Transverse colon (tissue), 4 donors: ENCODE data around the gene NATD1. TPM values are rescaled to one million over a fixed set of nuclear protein-coding genes. Genes with fewer than 3 reads are reported as not detected.

Source experiments
- DNase-seq: peaks from one replicate; pipeline ENCODE4 v3.0.0-alpha.2; 2019
- H3K27ac ChIP-seq, 4 donors: fragments of 200-600 bp; sonication (generic); 2 replicates each; pipeline ENCODE4 v1.5.1; 2016 to 2018; ENCODE audit warnings: inconsistent platforms in 4 of 4
- H3K27me3 ChIP-seq: fragments of 200-600 bp; sonication (generic); 2 replicates; pipeline ENCODE4 v1.5.1; 2017; ENCODE audit warnings: inconsistent platforms
- H3K36me3 ChIP-seq, 4 donors: fragments of 200-600 bp; sonication (generic); 2 replicates each; pipeline ENCODE4 v1.5.1; 2017 to 2019; ENCODE audit warnings: inconsistent platforms in 4 of 4
- H3K4me1 ChIP-seq, 4 donors: fragments of 200-600 bp; sonication (generic); 2 replicates each; pipeline ENCODE4 v1.5.1; 2017 to 2020; ENCODE audit warnings: inconsistent platforms in 4 of 4
- H3K4me3 ChIP-seq, 4 donors: fragments of 200-600 bp; sonication (generic); 1 replicate in 1 of 4; 2 replicates in 3 of 4; pipeline versions ENCODE4 v1.5.1 to v1.6.1; 2017 to 2019; ENCODE audit warnings: inconsistent platforms in 4 of 4
- H3K9me3 ChIP-seq, 2 donors: fragments of 200-600 bp; sonication (generic); 2 replicates each; pipeline ENCODE4 v1.5.1; 2017 to 2019; ENCODE audit warnings: inconsistent platforms in 2 of 2
- CTCF ChIP-seq, 5 experiments: fragments of 200-600 bp in 3 of 5; fragments of 450-650 bp in 2 of 5; sonication (generic) in 3 of 5; IDR thresholded peaks; 1 replicate in 2 of 5; 2 replicates in 3 of 5; pipeline ENCODE4 v1.5.1; 2016 to 2017; ENCODE audit warnings: antibody characterized with exemption in 5 of 5, inconsistent platforms in 3 of 5, mild to moderate bottlenecking in 2 of 5, moderate library complexity in 1 of 5
- EP300 ChIP-seq: sonication (generic); formaldehyde crosslinking; IDR thresholded peaks from one replicate; pipeline ENCODE4 v1.6.1; 2017; ENCODE audit warnings: antibody characterized with exemption, low read depth
- POLR2A ChIP-seq: fragments of 450-650 bp; IDR thresholded peaks from one replicate; pipeline ENCODE4 v1.6.1; 2016; ENCODE audit warnings: antibody characterized with exemption, mild to moderate bottlenecking, moderate library complexity
- POLR2AphosphoS5 ChIP-seq, 3 donors: sonication (generic); formaldehyde crosslinking; IDR thresholded peaks; one replicate each; pipeline ENCODE4 v1.6.1; 2016; ENCODE audit warnings: antibody characterized with exemption in 3 of 3
- WGBS, 2 donors: methylation state at CpG; one replicate each; pipeline ENCODE4 v1.1.5; 2018; ENCODE audit warnings: low coverage in 1 of 2; 5-methylcytosine and 5-hydroxymethylcytosine counted together
- in situ Hi-C, 4 donors: fragments of 200-750 bp; cut with MboI; loops; one replicate each; pipeline versions ENCODE4 v1.15.0 to v1.15.1; 2017; ENCODE audit warnings: low sequenced_read_pairs in 3 of 4, low pct_ligation_motif_present in 1 of 4, low pct_unique_long_range_greater_than_20kb in 1 of 4
- intact Hi-C: fragments of 100-400 bp; cut with DNase I; formaldehyde crosslinking; loops from one replicate; pipeline ENCODE4 v1.15.1; 2023; ENCODE audit warnings: low total_unique reads
- total RNA-seq, 4 donors: library from RNA; depleted of rRNA; stranded (reverse); fragments of >200 nt; gene quantifications; one replicate each; pipeline ENCODE4 v1.1.0, GENCODE V29; 2016

Gene NATD1
- total RNA-seq, 4 donors from 2014 or later, result 1.4 to 7.9 (median 5.0) TPM

- peak overlapping the region in 1 of 4 donors; percentile 0 for H3K27ac ChIP-seq
Observed at GRCh38 chr17:21294321-21295035, 41.3 kb upstream of the NATD1 start.

DNA sequence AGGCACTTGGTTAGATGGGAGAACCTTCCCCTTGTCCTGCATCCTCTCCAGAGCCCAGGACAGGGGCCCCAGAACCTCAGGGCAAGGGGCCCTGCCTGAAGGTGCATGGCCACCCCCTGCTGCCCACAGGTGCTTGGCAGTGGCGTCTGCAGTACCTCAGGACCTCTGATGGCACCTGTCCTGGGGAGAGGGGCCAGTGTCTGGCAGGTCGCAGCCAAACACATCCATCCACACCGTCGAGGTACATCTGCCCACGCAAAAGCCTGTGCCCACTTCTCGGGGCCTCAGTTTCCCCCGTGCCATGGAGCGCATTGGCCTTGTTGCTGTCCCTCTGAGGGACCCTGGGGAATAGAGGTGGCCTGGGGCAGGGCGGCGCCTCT lies 40.6 kb upstream of the NATD1 start:
- 64% methylated on average over 10 of the region's 10 CpGs; no CpG with 5 or more reads in 1 of the 2 donors for WGBS, 2 donors
- Histone ChIP-seq H3K4me3 (no peak overlapping the region), H3K27ac (no peak overlapping the region), H3K27me3 (no peaks in the 10 kb centered on the region), H3K36me3 (peaks cover 0 to 1% (median 0%) of the 10 kb centered on the region in 4 donors), H3K9me3 (no peaks in the 10 kb centered on the region), H3K4me1 (peaks cover 12 to 29% (median 15%) of the 10 kb centered on the region in 4 donors)
- TF ChIP-seq POLR2A, result no peak
- TF ChIP-seq CTCF (IDR thresholded peaks at IDR 0.05), result no peak
- no peak for TF ChIP-seq EP300
- no peak for TF ChIP-seq POLR2AphosphoS5 (IDR thresholded peaks at IDR 0.05)
- in situ Hi-C loops (no loop called here), intact Hi-C loops (no loop called here)
- no peak for DNase-seq

More at GRCh38 chr17:21294321-21295035, 41.3 kb upstream of the NATD1 start:
- intact Hi-C loops, result no loop called here
- no peak overlapping the region for H3K4me3 ChIP-seq
- 50 to 70% methylated on average over 5 to 12 of the region's 12 CpGs for WGBS, 2 donors
- H3K4me1 ChIP-seq, result peaks cover 7 to 22% (median 9%) of the 10 kb centered on the region in 4 donors
- H3K9me3 ChIP-seq, result no peaks in the 10 kb centered on the region
- no peak for TF ChIP-seq CTCF (IDR thresholded peaks at IDR 0.05)
- in situ Hi-C loops, result no loop called here
- H3K36me3 ChIP-seq, result peaks cover 0 to 6% (median 0%) of the 10 kb centered on the region in 4 donors
- no peak for DNase-seq
- H3K27me3 ChIP-seq, result no peaks in the 10 kb centered on the region

DNA sequence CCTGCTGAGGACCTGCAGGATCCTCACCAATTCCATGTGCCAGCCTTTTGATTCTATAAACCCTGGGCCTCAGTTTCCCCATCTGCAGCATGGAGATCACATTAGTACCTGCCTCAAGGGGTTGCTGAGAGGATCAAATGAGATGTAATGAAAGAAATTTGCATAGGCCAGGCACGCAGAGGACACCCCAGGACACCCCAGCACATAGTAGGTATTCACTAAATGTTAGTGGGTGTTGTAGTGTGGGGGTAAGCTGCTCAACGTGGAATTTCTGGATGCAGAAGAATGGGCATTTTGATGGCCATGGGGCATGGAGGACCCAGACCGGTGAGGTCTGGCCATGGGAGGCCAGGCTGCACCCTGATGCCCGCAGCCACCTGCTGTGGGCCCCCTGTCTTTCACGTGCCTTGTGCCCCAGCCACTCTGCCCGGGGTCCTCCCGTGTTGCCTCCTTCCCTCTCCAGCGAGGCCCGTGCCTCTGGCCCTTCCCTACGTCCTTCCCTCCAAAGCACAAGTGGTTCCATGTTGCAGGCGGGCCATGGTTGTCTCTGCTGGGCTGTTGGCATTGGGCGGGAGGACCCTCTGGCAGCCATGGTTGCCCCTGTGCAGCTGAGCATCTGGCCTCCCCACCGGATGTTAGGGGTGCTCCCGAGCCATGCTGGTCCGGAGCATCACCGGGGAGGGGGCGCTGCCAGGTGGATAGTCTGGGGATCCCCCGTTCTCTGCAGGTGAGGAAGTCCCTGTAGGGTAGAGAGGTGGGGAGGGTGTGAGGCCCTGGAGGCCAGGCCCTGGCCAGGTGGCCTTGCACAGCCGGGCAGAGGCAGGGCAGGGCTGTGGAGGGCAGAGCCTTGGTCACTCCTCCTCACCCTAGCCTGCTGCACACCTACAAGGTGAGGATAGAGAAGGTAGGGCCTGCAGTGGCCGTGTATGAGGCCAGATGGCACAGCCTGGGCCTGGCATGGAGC lies 39.9 kb upstream of the NATD1 start:
- Histone ChIP-seq H3K9me3 (no peaks in the 10 kb centered on the region), H3K27ac (no peak overlapping the region), H3K36me3 (no peaks in the 10 kb centered on the region), H3K27me3 (no peaks in the 10 kb centered on the region), H3K4me3 (no peak overlapping the region), H3K4me1 (peaks cover 19 to 35% (median 22%) of the 10 kb centered on the region in 4 donors)
- no peak for TF ChIP-seq POLR2A
- intact Hi-C loops (no loop called here), in situ Hi-C loops (no loop called here)
- WGBS, 2 donors, result 78 to 83% methylated on average over 5 to 20 of the region's 20 CpGs
- no peak for DNase-seq

DNA sequence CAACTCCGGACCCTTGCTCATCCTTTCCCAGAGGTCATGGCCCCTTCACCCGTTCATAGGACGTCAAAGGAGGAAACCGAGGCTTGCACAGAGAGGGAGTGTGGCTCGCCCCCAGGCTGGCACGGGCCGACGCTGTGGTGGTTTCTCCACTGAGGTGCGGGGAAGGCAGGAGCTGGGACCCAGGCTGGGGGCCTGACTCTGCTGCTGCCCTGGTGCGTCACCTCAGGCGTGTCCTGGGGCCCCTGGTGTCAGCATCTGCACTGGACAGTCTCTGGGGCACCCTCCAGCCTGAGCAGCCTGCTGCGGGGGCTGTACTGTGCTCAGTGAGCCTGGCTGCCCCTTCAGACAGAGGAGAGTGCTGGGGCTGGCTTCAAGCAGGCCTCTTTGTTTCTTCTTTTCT lies 38.7 kb upstream of the NATD1 start:
- WGBS, 2 donors, result 62 to 80% methylated on average over 1 to 12 of the region's 12 CpGs

More for the DNA sequence above, 38.7 kb upstream of the NATD1 start:
- no peaks in the 10 kb centered on the region for H3K36me3 ChIP-seq
- H3K4me1 ChIP-seq, result peaks cover 32 to 47% (median 33%) of the 10 kb centered on the region in 4 donors
- DNase-seq, result no peak
- no peaks in the 10 kb centered on the region for H3K27me3 ChIP-seq
- H3K27ac ChIP-seq, result no peak overlapping the region
- H3K4me3 ChIP-seq, result no peak overlapping the region
- no peak for TF ChIP-seq POLR2A
- TF ChIP-seq EP300, result no peak
- TF ChIP-seq CTCF (IDR thresholded peaks at IDR 0.05), result no peak
- no peak for TF ChIP-seq POLR2AphosphoS5 (IDR thresholded peaks at IDR 0.05)
- intact Hi-C loops (no loop called here), in situ Hi-C loops (no loop called here)
- no peaks in the 10 kb centered on the region for H3K9me3 ChIP-seq
